HG02759 (cell line): Measurements from ENCODE around the gene SPO11.
A peak's percentile ranks its signal among the peaks of the same experiment; 100 is the strongest.

ENCODE experiments used
- ATAC-seq: cut with Tn5 transposase; IDR thresholded peaks from one replicate; pipeline ENCODE4 v1.9.1; 2021; ENCODE audit warnings: mild to moderate bottlenecking, moderate library complexity; ENCODE audit not compliant: unreplicated experiment

The SPO11 gene

GRCh38 chr20:57389695-57390603 lies 60.3 kb downstream of the SPO11 start:
- ATAC-seq = no peak

GRCh38 chr20:57390604-57391438 lies 61.2 kb downstream of the SPO11 start, which contains the start of gene RBM38:
Gene RBM38, plus strand, starts transcription at chr20:57391396. Its CDS starts 186 bp downstream, at chr20:57391582.
- ATAC-seq = peak; percentile 58

- ATAC-seq = peak; percentile 12
These were observed 62.1 kb downstream of the SPO11 start for GRCh38 chr20:57391439-57392301.

- peak; percentile 17 for ATAC-seq
These were observed 63.1 kb downstream of the SPO11 start for GRCh38 chr20:57392512-57393271.
